H54 (cell line): ENCODE data around the gene CCR9.

Experiments used
- DNase-seq: peaks from one replicate; pipeline ENCODE4 v3.0.0; 2011; ENCODE audit warnings: low spot score, mixed read lengths; ENCODE audit not compliant: insufficient read length
- FAIRE-seq: peaks from 3 replicates; lab custom pipeline; 2011; peaks lifted over from hg19 to GRCh38; lab: Jason Lieb, UNC
- POLR2A ChIP-seq: IDR thresholded peaks from 2 replicates; pipeline ENCODE4 v1.6.1; 2011; ENCODE audit warnings: low read depth, mild to moderate bottlenecking, low read length

The CCR9 gene

GRCh38 chr3:45884368-45885201, 1.8 kb upstream of the CCR9 start:
- DNase-seq (no peak), FAIRE-seq (no peak)
- TF ChIP-seq POLR2A, result no peak

GRCh38 chr3:45887285-45887684, 942 bp downstream of the CCR9 start:
- DNase-seq (no peak), FAIRE-seq (no peak)
- no peak for TF ChIP-seq POLR2A

GRCh38 chr3:45887759-45888511, 1.6 kb downstream of the CCR9 start:
- TF ChIP-seq POLR2A, result no peak
- DNase-seq (no peak), FAIRE-seq (no peak)

GRCh38 chr3:45889337-45889736, 3.0 kb downstream of the CCR9 start:
- no peak for DNase-seq
- TF ChIP-seq POLR2A, result no peak
- FAIRE-seq, result no peak

GRCh38 chr3:45890405-45890804, 4.1 kb downstream of the CCR9 start:
- no peak for TF ChIP-seq POLR2A
- DNase-seq (no peak), FAIRE-seq (no peak)

GRCh38 chr3:45892161-45892560, 5.8 kb downstream of the CCR9 start:
- no peak for TF ChIP-seq POLR2A
- DNase-seq, result no peak
- no peak for FAIRE-seq

- no peak for FAIRE-seq
- DNase-seq, result no peak
- TF ChIP-seq POLR2A, result no peak
Observed at GRCh38 chr3:45894015-45894414, 7.7 kb downstream of the CCR9 start.

GRCh38 chr3:45895686-45896468, 9.5 kb downstream of the CCR9 start:
- DNase-seq, result no peak
- no peak for FAIRE-seq
- no peak for TF ChIP-seq POLR2A

- no peak for FAIRE-seq
- DNase-seq, result no peak
- TF ChIP-seq POLR2A, result no peak
Observed at GRCh38 chr3:45896956-45897355, 10.6 kb downstream of the CCR9 start.

GRCh38 chr3:45904931-45905330, 18.6 kb downstream of the CCR9 start:
- FAIRE-seq, result no peak

GRCh38 chr3:45905755-45906154, 19.4 kb downstream of the CCR9 start:
- DNase-seq (no peak), FAIRE-seq (no peak)
- TF ChIP-seq POLR2A, result no peak

More at GRCh38 chr3:45904931-45905330, 18.6 kb downstream of the CCR9 start:
- no peak for TF ChIP-seq POLR2A
- no peak for DNase-seq

GRCh38 chr3:45906681-45907407, 20.5 kb downstream of the CCR9 start:
- TF ChIP-seq POLR2A, result no peak
- DNase-seq (peak; percentile 51), FAIRE-seq (no peak)
